HepG2 (cell line): ENCODE results near the gene TIMM23. TPM values are rescaled to one million over a fixed set of nuclear protein-coding genes. Genes with fewer than 3 reads are reported as not detected.

Experiments used
- ESRRA ChIP-seq: sonication (generic); formaldehyde crosslinking; IDR thresholded peaks from 2 replicates; pipeline ENCODE4 v1.5.1; 2020; ENCODE audit warnings: mild to moderate bottlenecking, low read depth, missing genetic modification reagents
- ETV5 ChIP-seq: IDR thresholded peaks from 2 replicates; pipeline ENCODE4 v1.6.1; 2018; ENCODE audit warnings: missing biosample characterization, missing genetic modification reagents, inconsistent platforms, borderline replicate concordance
- FOXK1 ChIP-seq: sonication (generic); formaldehyde crosslinking; IDR thresholded peaks from 2 replicates; pipeline ENCODE4 v1.4.0; 2020; ENCODE audit warnings: low read depth, missing genetic modification reagents, borderline replicate concordance
- JARID2 ChIP-seq: sonication (generic); formaldehyde crosslinking; IDR thresholded peaks from 2 replicates; pipeline ENCODE4 v1.8.1; 2023; ENCODE audit warnings: missing genetic modification reagents, inconsistent platforms; ENCODE audit not compliant: insufficient replicate concordance
- JUN ChIP-seq: sonication (generic); formaldehyde crosslinking; IDR thresholded peaks from 2 replicates; pipeline ENCODE4 v1.4.0; 2020; ENCODE audit warnings: mild to moderate bottlenecking, missing genetic modification reagents
- MIER2 ChIP-seq: IDR thresholded peaks from 2 replicates; pipeline ENCODE4 v1.6.1; 2016; ENCODE audit warnings: missing biosample characterization, missing genetic modification reagents
- MIER3 ChIP-seq: IDR thresholded peaks from 2 replicates; pipeline ENCODE4 v1.6.1; 2016; ENCODE audit warnings: missing compliant biosample characterization, borderline replicate concordance
- MXD3 ChIP-seq: IDR thresholded peaks from 2 replicates; pipeline ENCODE4 v1.6.1; 2016; ENCODE audit warnings: mild to moderate bottlenecking, missing biosample characterization, missing genetic modification reagents
- PBX2 ChIP-seq: IDR thresholded peaks from 2 replicates; pipeline ENCODE4 v1.6.1; 2016; ENCODE audit warnings: control low read depth
- POGZ ChIP-seq: sonication (generic); formaldehyde crosslinking; IDR thresholded peaks from 2 replicates; pipeline ENCODE4 v1.4.0; 2020; ENCODE audit warnings: mild to moderate bottlenecking, missing genetic modification reagents
- POLR2AphosphoS2 ChIP-seq: IDR thresholded peaks from 2 replicates; pipeline ENCODE4 v1.6.1; 2011; ENCODE audit warnings: low read depth, low read length, improper control_type of control experiment
- RORA ChIP-seq: sonication (generic); formaldehyde crosslinking; IDR thresholded peaks from 2 replicates; pipeline ENCODE4 v1.5.0; 2020; ENCODE audit warnings: mild to moderate bottlenecking, missing genetic modification reagents, moderate library complexity
- SALL2 ChIP-seq: sonication (generic); formaldehyde crosslinking; IDR thresholded peaks from 2 replicates; pipeline ENCODE4 v1.8.1; 2023; ENCODE audit warnings: mild to moderate bottlenecking, missing genetic modification reagents, inconsistent platforms
- ZBTB3 ChIP-seq: sonication (generic); formaldehyde crosslinking; IDR thresholded peaks from 2 replicates; pipeline ENCODE4 v1.4.0; 2020; ENCODE audit warnings: low read depth, mild to moderate bottlenecking, moderate library complexity, missing genetic modification reagents, borderline replicate concordance
- ZHX2 ChIP-seq, 2 experiments: sonication (generic) in 1 of 2; formaldehyde crosslinking in 1 of 2; IDR thresholded peaks; 2 replicates each; pipeline versions ENCODE4 v1.6.1 to v1.9.0; 2014 to 2022; ENCODE audit warnings: antibody characterized with exemption in 1 of 2, borderline replicate concordance in 1 of 2, inconsistent platforms in 1 of 2, low read depth in 1 of 2, missing genetic modification reagents in 1 of 2
- ZNF644 ChIP-seq: IDR thresholded peaks from 2 replicates; pipeline ENCODE4 v1.6.1; 2016; ENCODE audit warnings: low read depth
- ZNF772 ChIP-seq: sonication (generic); formaldehyde crosslinking; IDR thresholded peaks from 2 replicates; pipeline ENCODE4 v1.5.0; 2020; ENCODE audit warnings: mild to moderate bottlenecking, missing genetic modification reagents
- ZNF773 ChIP-seq: sonication (generic); formaldehyde crosslinking; IDR thresholded peaks from 2 replicates; pipeline ENCODE4 v1.4.0; 2020; ENCODE audit warnings: missing genetic modification reagents, borderline replicate concordance
- ZNF816 ChIP-seq: sonication (generic); formaldehyde crosslinking; IDR thresholded peaks from 2 replicates; pipeline ENCODE4 v1.8.0; 2022; ENCODE audit warnings: missing genetic modification reagents, mild to moderate bottlenecking, borderline replicate concordance
- polyA plus RNA-seq, 8 experiments: library from polyadenylated mRNA; depleted of rRNA in 3 of 8; stranded (reverse) in 7 of 8; unstranded in 1 of 8; fragments of >200 nt; fragmentation: Illumina TruSeq in 4 of 8; extraction: Trizol in 4 of 8; gene quantifications; 2 replicates each; pipeline versions ENCODE4 v1.2.1 to v1.2.3, GENCODE V29; 2011 to 2016; ENCODE audit warnings: low read depth in 4 of 8, missing spikeins in 1 of 8, mixed read lengths in 1 of 8; ENCODE audit not compliant: insufficient read depth in 1 of 8
- total RNA-seq, 5 experiments: library from RNA; depleted of rRNA; stranded (reverse); fragments of >200 nt; fragmentation: Illumina TruSeq; extraction: Trizol; gene quantifications; 2 replicates each; pipeline ENCODE4 v1.2.3, GENCODE V29; 2016; ENCODE audit warnings: low read depth in 1 of 5

Gene TIMM23
- total and polyA plus RNA-seq, 2 of the 13 experiments (the other 11 are each of a cell fraction or from before 2014, with no cell fraction given): 80.2 to 98.6 TPM

- 0 out of 2 replicates have a peak, but pooled peaks have one; percentile 16 for TF ChIP-seq ZHX2 (IDR thresholded peaks at IDR 0.05; ENCODE audit: low read depth)
- TF ChIP-seq ZHX2 (CRISPR knock-in tag; IDR thresholded peaks at IDR 0.05; ENCODE audit: borderline replicate concordance): 0 out of 2 replicates have a peak, but pooled peaks have one; percentile 14
- TF ChIP-seq POLR2AphosphoS2: no peak
- peak; percentile 91; the same call in 1 of the 2 replicates for TF ChIP-seq ZNF773 (CRISPR knock-in tag)
- TF ChIP-seq ZNF644: 0 out of 2 replicates have a peak, but pooled peaks have one; percentile 18
- TF ChIP-seq POGZ (CRISPR knock-in tag): peak; percentile 45; the same call in 1 of the 2 replicates
- TF ChIP-seq JARID2: peak; percentile 61
- 0 out of 2 replicates have a peak, but pooled peaks have one; percentile 25 for TF ChIP-seq FOXK1 (CRISPR knock-in tag)
- TF ChIP-seq MIER3: peak; percentile 73; the same call in 1 of the 2 replicates
- peak; percentile 77 for TF ChIP-seq SALL2 (CRISPR knock-in tag)
- TF ChIP-seq MXD3 (CRISPR knock-in tag): peak; percentile 38; the same call in 1 of the 2 replicates
- no peak; the same call in 1 of the 2 replicates for TF ChIP-seq MIER2 (CRISPR knock-in tag)
- TF ChIP-seq RORA (CRISPR knock-in tag): no peak
- TF ChIP-seq ESRRA: peak; percentile 75
- peak; percentile 87; the same call in 1 of the 2 replicates for TF ChIP-seq ZNF772 (CRISPR knock-in tag)
- no peak; the same call in none of the 2 replicates for TF ChIP-seq ZNF816 (CRISPR knock-in tag)
- TF ChIP-seq ZBTB3 (CRISPR knock-in tag): no peak
- TF ChIP-seq ETV5 (CRISPR knock-in tag): peak; percentile 57; the same call in 1 of the 2 replicates
- TF ChIP-seq PBX2: 0 out of 2 replicates have a peak, but pooled peaks have one; percentile 29
- TF ChIP-seq JUN: no peak
Measured at GRCh38 chr10:46030091-46030937, 58.0 kb downstream of the TIMM23 start, which contains the start of gene NCOA4 (continued).
